ENCODE measurements around the gene CCL25.
"Not testable (repeated sequence)": the region's sequence is repeated elsewhere in the genome, so short reads cannot be mapped to it uniquely, and the experiment has no call there.

Gene CCL25

DNA sequence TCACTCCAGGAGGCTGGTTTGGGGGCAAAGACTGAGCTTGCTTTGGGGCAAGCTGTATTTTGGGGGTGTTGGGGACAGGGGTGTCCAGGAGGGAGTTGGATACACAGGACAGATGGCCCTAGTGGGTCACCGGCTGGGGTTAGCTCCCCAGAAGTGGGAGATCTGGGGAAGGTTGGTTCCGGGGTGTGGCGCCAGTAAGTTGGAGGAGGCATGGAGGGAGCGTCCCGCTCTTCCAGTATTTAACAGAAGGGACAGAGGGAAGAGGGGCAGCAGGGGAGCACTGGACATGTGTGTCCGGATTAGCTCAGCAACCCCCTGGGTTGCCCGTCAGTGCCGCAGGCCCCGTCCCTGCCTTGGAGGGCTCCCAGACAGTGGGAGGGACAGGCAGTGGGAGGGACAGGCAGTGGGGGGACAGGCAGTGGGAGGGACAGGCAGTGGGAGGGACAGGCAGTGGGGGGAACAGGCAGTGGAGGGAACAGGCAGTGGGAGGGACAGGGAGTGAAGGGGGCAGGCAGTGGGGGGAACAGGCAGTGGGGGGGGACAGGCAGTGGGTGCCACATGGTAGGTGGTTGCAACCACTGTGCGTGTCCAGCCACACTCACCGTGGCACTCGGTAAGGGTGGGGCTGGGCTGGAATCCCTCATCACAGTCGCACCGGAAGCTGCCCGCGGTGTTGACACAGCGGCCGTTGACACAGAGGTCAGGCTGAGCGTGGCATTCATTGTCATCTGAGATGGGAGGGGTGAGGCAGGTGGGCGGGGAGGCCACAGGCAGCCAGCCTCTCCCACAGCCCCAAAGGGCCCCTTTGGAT, 33.2 kb downstream of the CCL25 start:
- DNase-seq (ENCODE audit: low spot score): no peak

DNA sequence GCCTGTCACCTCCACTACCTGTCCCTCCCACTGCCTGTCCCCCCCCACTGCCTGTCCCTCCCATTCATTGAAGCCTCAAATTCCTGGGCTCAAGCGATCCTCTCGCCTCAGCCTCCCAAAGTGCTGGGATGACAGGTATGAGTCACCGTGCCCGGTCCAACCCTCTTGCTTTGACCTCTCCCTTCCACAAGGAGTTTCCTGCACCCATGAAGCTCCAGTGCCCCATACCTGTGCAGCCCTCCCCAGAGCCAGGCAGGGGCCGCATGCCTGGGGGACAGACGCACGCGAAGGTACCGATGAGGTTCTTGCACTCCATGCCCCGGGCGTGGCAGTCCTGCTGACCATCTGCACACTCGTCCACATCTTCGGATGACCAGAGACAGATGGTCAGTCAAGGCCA, 34.3 kb downstream of the CCL25 start:
- no peak for DNase-seq (ENCODE audit: low spot score)

DNA sequence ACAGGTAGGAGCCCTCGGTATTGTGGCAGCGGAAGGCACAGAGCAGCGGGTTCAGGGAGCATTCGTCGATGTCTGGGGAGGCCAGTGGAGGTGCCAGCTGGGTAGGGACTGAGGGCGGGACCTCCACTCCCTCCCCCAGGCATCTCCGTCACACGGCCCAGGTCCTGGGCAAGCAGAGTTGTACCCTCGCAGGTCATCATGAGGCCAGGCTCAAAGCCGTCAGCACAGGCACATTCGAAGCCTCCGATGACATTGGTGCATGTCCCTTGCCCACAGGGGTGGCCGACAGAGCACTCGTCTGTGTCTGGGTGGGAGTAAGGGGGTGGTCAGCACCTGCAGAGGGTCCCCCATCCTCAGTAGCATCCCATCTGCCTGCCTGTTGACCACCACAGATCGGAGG, 35.3 kb downstream of the CCL25 start:
- DNase-seq (ENCODE audit: low spot score): no peak

DNA sequence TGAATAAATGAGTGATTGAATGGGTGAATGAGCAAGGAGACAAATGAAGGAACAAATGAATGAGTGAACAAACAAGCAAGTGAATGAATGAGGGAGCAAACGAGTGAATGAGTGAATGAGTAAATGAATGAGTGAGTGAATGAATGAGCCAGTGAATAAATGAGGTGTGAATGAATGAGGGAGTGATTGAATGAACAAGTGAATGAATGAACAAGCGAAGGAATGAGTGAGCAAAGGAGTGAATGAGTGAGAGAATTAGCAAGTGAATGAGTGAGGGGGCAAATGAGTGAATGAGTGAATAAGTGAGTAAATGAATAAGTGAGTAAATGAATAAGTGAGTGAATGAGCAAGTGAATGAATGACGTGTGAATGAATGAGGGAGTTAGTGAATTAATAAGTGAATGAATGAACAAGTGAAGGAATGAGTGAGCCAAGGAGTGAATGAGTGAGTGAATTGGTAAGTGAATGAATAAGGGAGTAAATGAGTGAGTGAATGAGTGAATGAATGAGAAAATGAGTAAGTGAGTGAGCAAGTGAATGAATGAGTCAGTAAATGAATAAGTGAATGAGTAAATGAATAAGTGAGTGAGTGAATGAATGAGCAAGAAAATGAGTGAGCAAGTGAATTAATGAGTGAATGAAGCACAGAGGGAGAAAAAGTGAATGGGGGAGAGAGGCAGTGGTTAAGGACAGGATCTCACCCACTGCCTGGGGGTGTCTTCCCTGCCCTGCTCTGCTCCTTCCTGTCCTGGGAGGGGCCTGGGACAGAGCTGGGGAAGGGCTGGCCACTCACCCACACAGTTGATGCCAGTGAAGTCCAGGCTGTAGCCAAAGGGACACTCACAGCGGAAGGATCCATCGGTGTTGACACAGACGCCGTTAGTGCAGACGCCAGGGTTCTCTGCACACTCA, 36.4 kb downstream of the CCL25 start:
- no peak for DNase-seq (ENCODE audit: low spot score)

DNA sequence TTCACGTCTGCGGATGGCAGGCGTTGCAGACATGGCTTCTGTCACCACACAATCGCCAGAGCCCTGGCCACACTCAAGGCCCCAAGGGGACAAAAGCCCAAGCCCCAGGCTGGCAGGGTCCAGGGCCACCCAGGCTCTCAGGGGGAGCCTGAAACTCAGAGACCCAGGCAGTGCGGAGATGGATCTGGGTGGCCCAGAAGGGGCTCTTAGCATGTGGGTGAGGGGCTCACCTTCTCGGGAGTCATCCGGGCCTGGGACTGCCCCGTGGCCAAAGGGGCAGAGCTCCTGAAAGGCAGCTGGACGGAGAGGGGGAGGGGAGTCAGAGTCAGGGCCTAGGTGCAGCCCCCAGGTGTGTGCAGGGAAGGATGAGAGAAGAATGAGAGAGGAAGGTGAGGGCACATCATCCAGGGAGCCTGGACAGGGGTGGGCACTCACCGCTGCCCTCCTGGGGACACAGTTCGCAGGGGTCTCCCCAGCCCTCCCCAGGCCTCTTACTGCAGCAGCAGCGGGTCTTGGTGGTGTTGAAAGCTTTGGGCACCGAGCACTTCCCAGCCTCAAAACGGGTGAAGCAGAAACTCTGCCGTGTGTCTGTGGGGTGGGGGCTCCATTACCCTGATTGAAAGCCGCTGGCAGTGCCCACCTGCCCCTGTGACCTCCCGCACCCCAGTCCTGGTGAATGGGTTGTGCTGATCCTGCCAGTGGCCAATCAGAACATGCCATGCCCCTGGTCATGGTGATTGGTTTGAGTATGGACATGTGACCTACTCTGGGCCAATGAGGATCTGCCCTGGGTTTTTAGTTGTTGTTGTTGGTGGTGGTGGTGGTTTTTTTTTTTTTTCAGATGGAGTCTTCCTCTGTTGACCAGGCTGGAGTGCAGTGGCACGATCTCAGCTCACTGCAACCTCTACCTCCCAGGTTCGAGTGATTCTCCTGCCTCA, 37.4 kb downstream of the CCL25 start:
- DNase-seq (ENCODE audit: low spot score): no peak

DNA sequence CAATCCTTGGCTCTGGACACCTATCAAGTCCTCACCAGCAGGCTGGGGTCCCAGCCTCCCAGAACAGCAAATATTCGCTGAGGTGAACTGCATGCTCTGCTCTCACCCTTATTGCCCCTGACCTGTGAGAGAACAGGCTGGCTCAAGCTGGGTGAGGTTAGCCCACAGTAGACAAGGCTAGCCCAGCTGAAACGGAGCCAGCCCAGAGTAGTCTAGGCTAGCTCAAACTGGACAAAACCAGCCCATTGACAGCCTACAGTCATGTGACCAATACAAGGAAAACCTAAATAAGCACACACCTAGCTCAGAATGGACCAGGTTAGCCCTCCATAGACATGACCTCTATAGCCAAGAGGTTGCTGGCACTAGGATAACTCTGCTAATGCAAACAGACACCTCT, 38.4 kb downstream of the CCL25 start:
- no peak for DNase-seq (ENCODE audit: low spot score)

DNA sequence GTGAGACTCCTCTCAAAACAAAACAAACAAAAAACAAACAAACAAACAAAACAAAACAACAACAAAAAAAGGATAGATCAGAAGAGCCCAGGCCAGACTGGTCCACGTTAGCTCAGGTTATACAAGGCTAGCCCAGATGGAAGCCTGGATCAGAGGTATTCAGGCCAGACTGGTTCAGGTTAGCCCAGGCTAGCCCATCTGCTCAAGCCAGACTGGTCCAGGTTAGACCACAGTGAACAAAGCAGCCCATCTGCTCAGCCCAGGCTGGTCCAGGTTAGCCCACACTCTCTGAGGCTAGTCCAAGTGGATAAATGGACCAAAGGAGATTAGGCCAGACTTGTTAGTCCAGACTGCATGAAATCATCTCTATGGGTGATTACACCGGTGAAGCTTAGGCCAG, 41.2 kb downstream of the CCL25 start:
- DNase-seq (ENCODE audit: low spot score): no peak

DNA sequence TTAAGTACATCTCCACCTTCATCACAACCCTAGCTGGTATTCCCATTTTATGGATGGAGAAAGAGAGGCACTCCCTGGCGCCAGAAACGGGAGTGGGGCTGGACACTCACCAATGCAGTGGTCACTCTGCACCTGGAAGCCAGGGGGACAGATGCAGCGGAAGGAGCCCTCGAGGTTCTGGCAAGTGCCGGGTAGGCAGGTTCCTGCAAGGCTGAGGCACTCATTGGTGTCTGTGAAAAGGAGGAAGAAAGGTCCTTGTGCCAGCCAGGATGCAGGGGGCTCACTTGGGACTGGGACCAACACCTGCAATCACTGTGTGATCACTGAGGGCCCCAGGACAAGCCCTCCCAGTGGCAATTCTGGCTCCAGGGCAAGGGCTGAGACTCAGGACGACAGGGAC, 41.8 kb downstream of the CCL25 start:
- no peak for DNase-seq (ENCODE audit: low spot score)

DNA sequence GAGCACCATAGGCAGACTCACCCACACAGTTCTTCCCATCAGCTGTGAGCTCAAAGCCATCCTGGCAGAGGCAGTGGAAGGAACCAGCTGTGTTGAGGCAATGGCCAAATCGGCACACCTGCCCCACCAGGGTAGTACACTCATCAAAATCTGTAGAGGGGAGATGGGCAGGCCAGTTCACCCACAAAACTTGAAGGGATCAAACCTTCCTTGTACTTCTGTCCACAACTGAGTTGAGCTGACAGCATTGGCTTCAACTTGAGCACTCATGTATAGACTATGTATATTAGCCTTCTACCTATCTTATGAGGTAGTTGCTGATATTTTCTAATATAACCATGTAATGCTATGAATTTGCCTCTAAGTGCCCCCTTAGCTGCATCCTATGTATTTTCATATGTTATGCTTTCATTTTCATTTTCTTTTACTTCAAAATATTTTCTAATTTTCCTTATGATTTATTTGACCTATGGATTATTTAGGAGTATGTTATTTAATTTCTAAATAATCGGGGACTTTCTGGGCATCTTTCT, 42.9 kb downstream of the CCL25 start:
- DNase-seq (ENCODE audit: low spot score): no peak

DNA sequence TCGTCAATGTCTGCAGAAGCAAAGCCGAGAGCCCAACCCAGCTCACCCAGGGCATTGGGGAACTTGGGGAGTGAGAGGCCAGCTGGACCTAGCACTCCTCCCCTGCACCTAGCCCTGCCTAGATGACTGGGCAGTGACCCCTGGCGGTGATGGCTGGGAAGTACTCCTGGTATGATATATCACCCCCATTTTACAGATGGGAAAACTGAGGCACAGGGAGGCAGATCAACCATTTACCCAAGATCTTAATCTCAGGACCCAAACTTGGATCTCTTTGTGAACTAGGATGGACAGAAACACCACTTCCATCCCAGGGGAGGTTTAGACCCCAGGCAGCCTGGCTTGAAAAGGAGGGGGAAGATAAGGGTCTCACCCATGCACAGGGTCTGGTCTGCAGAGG, 43.5 kb downstream of the CCL25 start:
- no peak for DNase-seq (ENCODE audit: low spot score)

DNA sequence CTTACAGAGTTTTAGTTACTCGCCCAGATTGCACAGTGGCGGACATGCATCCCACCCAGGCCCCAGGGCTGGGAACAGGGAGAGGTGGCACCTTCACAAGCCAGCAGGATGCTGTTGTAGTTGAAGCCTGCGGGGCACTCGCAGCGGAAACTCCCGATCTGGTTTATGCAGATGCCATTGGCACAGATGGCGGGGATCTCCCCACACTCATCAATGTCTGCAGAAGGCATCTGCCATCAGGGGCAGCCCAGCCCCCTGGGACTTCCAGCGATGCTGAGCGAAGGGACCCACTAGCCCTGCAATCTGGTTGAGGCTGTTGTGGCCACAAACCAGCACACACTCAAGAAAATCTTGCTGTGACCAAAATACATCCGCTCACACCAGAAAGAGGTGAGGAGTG, 44.6 kb downstream of the CCL25 start:
- no peak for DNase-seq (ENCODE audit: low spot score)

DNA sequence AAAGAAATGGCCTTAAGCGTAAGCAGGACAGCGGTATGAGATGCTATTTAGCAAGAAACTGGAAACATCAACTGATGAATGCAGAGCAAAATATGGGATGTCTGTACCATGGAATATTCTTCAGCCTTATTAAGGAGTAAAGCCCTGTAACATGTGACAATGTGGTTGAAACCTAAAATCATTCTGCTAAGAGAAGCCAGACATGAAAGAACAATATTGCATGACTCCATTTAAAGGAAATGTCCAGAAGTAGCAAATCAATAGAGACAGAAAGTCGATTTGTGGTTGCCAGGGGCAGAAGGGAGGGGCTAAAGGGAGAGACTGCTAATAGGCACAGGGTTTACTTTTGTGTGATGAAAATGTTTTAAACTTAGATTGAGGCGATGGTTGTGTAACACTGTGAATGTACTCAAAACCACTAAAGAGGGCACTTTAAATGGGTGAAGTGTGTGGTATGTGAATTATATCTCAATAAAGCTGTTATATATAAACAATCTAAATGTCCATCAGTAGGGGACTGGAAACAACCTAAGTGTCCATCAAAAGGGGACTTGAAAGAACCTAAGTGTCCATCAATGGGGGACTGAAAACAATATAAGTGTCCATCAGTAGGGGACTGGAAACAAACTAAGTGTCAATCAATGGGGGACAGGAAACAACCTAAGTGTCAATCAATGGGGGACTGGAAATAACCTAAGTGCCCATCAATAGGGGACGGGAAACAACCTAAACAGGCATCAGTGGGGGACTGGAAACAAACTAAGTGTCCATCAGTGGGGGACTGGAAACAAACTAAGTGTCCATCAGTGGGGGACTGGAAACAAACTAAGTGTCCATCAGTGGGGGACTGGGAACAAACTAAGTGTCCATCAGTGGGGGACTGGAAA, 45.4 kb downstream of the CCL25 start:
- no peak for DNase-seq (ENCODE audit: low spot score)

DNA sequence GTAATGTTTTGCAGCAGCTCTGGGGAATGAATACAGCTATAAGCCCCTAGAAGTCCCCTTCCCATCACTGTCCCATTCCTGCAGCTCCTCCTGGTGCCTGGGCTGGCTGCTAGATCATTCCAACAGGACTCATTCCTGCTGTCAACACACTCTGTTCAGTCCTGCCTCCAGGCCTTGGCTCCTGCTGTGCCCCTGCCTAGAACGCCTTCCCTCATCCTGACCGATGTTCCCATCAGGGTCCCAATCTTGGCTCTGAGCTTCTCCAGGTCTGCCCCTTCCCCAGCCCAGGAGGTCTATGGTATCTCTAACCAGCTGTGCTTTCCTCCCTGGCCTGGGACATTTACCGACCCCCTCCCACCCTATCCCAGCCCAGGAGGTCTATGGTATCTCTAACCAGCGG, 48.8 kb downstream of the CCL25 start:
- DNase-seq (ENCODE audit: low spot score): no peak

DNA sequence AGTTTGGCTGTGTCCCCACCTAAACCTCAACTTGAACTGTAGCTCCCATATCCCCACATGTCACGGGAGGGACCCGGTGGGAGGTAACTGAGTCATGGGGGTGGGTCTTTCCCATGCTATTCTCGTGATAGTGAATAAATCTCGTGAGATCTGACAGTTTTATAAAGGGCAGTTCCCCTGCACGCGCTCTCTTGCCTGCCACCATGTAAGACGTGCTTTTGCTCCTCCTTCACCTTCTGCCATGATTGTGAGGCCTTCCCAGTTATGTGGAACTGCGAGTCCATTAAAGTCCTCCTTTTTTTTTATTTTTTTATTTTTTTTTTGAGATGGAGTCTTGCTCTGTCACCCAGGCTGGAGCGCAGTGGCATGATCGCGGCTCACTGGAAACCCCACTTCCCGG, 49.4 kb downstream of the CCL25 start:
- not testable (repeated sequence) for DNase-seq (ENCODE audit: low spot score)

DNA sequence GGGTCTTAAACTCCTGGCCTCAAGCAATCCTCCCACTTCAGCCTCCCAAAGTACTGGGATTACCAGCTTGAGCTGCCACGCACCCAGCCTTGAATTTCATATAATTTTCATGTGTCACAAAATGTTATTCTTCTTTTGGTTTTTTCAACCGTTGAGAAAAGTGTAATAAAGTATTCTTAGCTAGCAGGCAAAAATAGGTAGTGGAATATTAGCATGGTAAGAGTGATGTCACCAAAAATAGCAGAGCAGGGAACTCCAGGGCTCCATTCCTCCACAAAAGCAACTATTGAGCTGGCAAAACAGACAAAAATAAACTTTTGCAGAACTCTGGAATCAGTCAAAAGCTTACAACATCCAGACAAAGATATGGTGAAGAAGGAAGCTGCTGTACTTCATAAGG, 52.9 kb downstream of the CCL25 start:
- DNase-seq (ENCODE audit: low spot score): no peak

DNA sequence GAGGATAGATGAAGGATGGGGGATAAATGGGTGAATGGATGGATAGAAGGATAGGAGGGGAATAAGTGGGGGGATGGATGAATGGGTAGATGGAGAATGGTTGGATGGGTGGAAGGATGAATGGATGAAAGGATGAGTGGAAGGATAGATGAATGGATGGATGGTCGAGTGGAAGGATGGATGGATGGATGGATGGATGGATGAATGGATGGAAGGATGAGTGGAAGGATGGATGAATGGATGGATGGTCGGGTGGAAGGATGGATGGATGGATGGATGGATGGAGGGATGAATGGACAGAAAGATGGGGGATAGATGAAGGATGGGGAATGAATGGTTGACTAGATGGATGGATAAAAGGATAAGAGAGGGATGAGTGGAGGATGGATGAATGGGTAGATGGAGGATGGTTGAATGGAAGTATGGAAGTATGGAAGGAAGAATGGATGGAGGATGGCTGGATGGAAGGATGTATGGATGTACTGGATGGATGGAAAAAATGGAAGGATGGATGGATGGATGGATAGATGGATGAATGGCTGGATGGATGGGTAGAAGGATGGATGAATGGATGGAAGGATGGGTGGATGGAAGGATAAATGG, 54.8 kb downstream of the CCL25 start:
- no peak for DNase-seq (ENCODE audit: low spot score)

DNA sequence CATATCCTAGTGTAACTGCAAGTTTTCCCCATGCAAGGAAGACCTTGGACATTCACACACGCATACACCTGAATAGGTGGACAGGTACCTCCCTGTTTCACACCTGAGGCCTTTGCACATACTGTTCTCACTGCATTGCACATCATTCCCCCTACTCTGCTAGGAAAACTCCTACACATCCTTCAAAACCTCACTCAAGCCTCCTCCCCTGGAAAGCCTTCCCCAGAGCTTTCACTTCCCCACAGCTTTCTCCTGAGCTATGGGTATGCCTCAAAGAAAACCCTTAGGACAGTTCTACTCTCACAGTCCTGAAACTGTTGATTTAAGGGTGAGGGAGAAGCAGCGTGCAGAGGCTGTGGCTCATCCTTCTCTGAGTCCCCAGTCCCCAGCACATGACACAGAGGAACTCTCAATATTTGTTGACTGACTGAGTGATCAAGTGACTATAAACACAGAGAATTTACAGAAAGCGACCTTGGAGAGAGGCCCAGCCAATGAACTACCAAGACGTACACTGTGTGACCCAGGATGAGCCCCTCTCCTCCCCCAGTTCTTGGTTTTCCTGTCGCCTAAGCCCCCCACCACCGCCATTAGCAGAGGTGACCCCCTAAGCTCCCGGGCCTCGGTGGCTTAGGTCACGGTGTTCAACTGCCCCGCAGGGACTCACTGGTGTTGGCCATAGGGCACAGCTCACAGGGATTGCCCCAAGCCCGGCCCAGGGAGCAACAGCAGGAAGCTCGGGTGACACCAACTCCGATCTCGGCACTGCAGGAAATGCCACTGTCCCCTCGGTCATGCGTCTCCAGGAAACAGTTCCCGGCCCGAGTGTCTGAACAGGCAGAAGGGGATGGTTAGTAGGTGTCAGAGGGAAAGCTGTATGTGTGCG, 56.2 kb downstream of the CCL25 start:
- no peak for DNase-seq (ENCODE audit: low spot score)

DNA sequence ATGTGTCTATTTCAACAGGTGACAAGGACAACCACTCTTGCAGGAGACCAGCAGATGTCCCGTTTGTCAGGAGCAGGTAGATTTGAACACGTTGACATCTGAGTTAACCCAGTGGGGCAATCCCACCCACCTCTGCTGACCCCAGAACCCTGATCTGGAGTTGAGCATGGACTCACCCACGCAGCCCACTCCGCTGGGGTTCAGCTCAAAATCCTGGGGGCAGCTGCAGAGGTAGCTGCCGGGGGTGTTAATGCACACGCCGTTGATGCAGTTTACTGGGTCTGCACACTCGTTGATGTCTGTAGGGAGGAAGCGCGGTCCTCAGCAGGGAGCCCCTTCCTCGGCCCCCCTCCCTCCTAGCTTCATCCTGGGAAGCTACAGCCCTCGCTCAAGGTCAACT, 56.9 kb downstream of the CCL25 start:
- DNase-seq (ENCODE audit: low spot score): no peak

DNA sequence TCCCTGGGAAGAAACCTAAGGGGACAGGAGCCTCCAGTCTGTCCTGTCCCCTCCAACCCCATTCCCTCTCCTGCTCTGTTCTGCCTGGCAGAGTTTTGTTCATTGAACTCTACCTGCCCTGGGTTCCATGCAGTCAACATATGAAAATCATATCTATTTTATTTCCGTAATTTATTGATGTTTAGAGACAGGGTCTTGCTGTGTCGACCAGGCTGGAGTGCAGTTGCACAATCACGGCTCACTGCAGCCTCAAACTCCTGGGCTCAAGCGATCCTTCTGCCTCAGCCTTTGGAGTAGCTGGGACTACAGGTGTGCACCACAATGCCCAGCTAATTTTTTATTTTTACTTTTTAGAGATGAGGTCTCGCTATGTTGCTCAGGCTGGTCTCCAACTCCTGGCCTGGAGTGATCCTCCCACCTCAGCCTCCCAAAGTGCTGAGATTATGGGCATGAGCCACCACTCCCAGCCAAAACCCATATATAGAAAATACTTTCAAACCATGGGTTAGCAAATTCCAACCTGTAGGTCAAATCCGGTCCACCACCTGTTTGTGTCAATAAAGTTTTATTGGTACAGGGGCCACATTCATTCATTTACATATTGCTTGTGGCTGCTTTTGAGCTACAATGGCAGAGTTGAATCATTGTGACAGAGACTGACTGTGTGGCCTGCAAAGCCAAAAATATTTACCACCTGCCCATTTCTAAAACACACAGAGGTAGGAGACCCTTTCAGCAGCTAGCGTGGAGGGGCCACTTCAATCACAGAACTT, 57.5 kb downstream of the CCL25 start:
- no peak for DNase-seq (ENCODE audit: low spot score)

Data from AG20443 (cell line).